NB4 (cell line): ENCODE results near the gene CFAP92.

Experiments
- MYC ChIP-seq: IDR thresholded peaks from 2 replicates; pipeline ENCODE4 v1.6.1; 2011; ENCODE audit warnings: low read depth, low read length
- POLR2A ChIP-seq: IDR thresholded peaks from 2 replicates; pipeline ENCODE4 v1.6.1; 2011; ENCODE audit warnings: mild to moderate bottlenecking; ENCODE audit not compliant: insufficient read length; ENCODE audit errors: extremely low read depth
- TF ChIP-seq, protein P1 (sequence below): IDR thresholded peaks from one replicate; pipeline ENCODE4 v1.5.1; 2012; ENCODE audit warnings: low read depth, low read length

DNA sequence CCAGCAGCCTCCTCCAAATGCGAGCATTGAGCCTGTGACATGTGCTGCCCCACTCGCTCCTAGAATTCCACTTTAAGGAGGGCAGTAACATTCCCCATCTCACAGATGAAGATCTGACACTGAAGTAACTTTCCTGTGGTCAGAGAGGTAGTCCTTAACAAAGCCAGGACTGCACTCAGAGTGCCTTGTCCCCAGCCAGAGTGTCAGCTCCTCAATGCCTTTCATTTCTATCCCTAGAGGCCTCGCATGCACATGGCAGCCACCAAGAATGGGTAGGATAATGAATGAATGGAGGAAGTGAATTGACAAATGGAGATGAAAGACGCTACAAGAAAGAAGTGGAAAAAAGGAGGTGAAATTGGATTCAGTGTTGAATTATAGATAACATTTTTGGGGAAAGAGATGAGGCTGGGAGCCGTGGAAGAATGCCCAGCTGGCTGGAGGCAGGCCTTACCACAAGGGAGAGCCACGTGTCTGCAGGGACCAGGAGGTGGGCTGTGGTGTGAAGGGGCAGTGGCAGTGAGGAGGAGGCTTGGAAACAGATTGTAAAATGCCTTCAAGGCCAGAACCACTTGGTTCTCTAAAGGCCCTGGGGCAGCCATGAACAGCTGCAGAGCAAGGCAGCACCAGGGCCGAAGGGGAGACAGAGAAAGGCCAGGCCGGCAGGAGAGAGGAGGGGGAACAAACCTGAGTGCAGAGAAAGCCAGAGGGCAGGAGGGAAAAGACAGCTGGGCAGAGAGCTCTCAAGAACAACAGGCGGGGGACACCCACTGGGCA is 10.4 kb downstream of the CFAP92 start:
- TF ChIP-seq, protein P1, sequence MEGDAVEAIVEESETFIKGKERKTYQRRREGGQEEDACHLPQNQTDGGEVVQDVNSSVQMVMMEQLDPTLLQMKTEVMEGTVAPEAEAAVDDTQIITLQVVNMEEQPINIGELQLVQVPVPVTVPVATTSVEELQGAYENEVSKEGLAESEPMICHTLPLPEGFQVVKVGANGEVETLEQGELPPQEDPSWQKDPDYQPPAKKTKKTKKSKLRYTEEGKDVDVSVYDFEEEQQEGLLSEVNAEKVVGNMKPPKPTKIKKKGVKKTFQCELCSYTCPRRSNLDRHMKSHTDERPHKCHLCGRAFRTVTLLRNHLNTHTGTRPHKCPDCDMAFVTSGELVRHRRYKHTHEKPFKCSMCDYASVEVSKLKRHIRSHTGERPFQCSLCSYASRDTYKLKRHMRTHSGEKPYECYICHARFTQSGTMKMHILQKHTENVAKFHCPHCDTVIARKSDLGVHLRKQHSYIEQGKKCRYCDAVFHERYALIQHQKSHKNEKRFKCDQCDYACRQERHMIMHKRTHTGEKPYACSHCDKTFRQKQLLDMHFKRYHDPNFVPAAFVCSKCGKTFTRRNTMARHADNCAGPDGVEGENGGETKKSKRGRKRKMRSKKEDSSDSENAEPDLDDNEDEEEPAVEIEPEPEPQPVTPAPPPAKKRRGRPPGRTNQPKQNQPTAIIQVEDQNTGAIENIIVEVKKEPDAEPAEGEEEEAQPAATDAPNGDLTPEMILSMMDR: no peak
- no peak for TF ChIP-seq POLR2A
- no peak for TF ChIP-seq MYC
